HEK293 (cell line): ENCODE measurements around the gene WNK3.

Experiments
- EGR2 ChIP-seq: fragments of 450-650 bp; formaldehyde crosslinking; IDR thresholded peaks from 2 replicates; pipeline ENCODE4 v1.5.1; 2016; ENCODE audit warnings: low read depth, missing biosample characterization, missing genetic modification characterization
- GFI1B ChIP-seq: fragments of 450-650 bp; formaldehyde crosslinking; IDR thresholded peaks from 2 replicates; pipeline ENCODE4 v1.5.1; 2016; ENCODE audit warnings: missing biosample characterization, missing genetic modification characterization
- GLIS1 ChIP-seq: fragments of 450-650 bp; formaldehyde crosslinking; IDR thresholded peaks from 2 replicates; pipeline ENCODE4 v1.5.1; 2016; ENCODE audit warnings: missing biosample characterization, missing genetic modification characterization
- KLF16 ChIP-seq: fragments of 450-650 bp; formaldehyde crosslinking; IDR thresholded peaks from 2 replicates; pipeline ENCODE4 v1.5.1; 2017; ENCODE audit warnings: missing biosample characterization, missing genetic modification characterization
- KLF9 ChIP-seq: fragments of 450-650 bp; formaldehyde crosslinking; IDR thresholded peaks from 2 replicates; pipeline ENCODE4 v1.5.1; 2016; ENCODE audit warnings: missing biosample characterization, missing genetic modification characterization, low read depth
- OSR2 ChIP-seq: fragments of 450-650 bp; formaldehyde crosslinking; IDR thresholded peaks from 2 replicates; pipeline ENCODE4 v1.5.1; 2016; ENCODE audit warnings: missing biosample characterization, missing genetic modification characterization
- PATZ1 ChIP-seq: fragments of 450-650 bp; formaldehyde crosslinking; IDR thresholded peaks from 2 replicates; pipeline ENCODE4 v1.5.1; 2016; ENCODE audit warnings: missing biosample characterization, missing genetic modification characterization
- PBX3 ChIP-seq: sonication (generic); formaldehyde crosslinking; IDR thresholded peaks from 2 replicates; pipeline ENCODE4 v1.8.1; 2022; ENCODE audit warnings: mild to moderate bottlenecking, moderate library complexity, missing genetic modification reagents
- PRDM10 ChIP-seq: fragments of 450-650 bp; formaldehyde crosslinking; IDR thresholded peaks from 2 replicates; pipeline ENCODE4 v1.5.1; 2016; ENCODE audit warnings: missing biosample characterization, missing genetic modification characterization
- SCRT2 ChIP-seq: fragments of 450-650 bp; formaldehyde crosslinking; IDR thresholded peaks from 2 replicates; pipeline ENCODE4 v1.5.1; 2016; ENCODE audit warnings: missing biosample characterization, missing genetic modification characterization
- SP2 ChIP-seq: fragments of 450-650 bp; formaldehyde crosslinking; IDR thresholded peaks from 2 replicates; pipeline ENCODE4 v1.5.1; 2016; ENCODE audit warnings: missing biosample characterization, missing genetic modification characterization
- SP3 ChIP-seq: fragments of 450-650 bp; formaldehyde crosslinking; IDR thresholded peaks from 2 replicates; pipeline ENCODE4 v1.5.1; 2016; ENCODE audit warnings: missing biosample characterization, missing genetic modification characterization
- SP7 ChIP-seq: fragments of 450-650 bp; formaldehyde crosslinking; IDR thresholded peaks from 2 replicates; pipeline ENCODE4 v1.5.1; 2016; ENCODE audit warnings: missing biosample characterization, missing genetic modification characterization
- WT1 ChIP-seq: fragments of 450-650 bp; formaldehyde crosslinking; IDR thresholded peaks from 2 replicates; pipeline ENCODE4 v1.5.1; 2016; ENCODE audit warnings: missing biosample characterization, missing genetic modification characterization
- ZEB2 ChIP-seq: fragments of 450-650 bp; formaldehyde crosslinking; IDR thresholded peaks from 2 replicates; pipeline ENCODE4 v1.5.1; 2016; ENCODE audit warnings: missing biosample characterization, missing genetic modification characterization
- ZFP37 ChIP-seq: fragments of 450-650 bp; formaldehyde crosslinking; IDR thresholded peaks from 2 replicates; pipeline ENCODE4 v1.5.1; 2016; ENCODE audit warnings: missing biosample characterization, missing genetic modification characterization
- ZNF114 ChIP-seq: fragments of 450-650 bp; formaldehyde crosslinking; IDR thresholded peaks from 2 replicates; pipeline ENCODE4 v1.5.0; 2017; ENCODE audit warnings: missing biosample characterization, missing genetic modification characterization
- ZNF132 ChIP-seq: fragments of 450-650 bp; formaldehyde crosslinking; IDR thresholded peaks from 2 replicates; pipeline ENCODE4 v1.5.1; 2017; ENCODE audit warnings: missing biosample characterization, missing genetic modification characterization, borderline replicate concordance
- ZNF2 ChIP-seq: fragments of 450-650 bp; formaldehyde crosslinking; IDR thresholded peaks from 2 replicates; pipeline ENCODE4 v1.5.1; 2016; ENCODE audit warnings: missing biosample characterization, missing genetic modification characterization
- ZNF341 ChIP-seq: fragments of 450-650 bp; formaldehyde crosslinking; IDR thresholded peaks from 2 replicates; pipeline ENCODE4; 2016; ENCODE audit warnings: low read depth, missing biosample characterization, missing genetic modification characterization
- ZNF354C ChIP-seq: fragments of 450-650 bp; formaldehyde crosslinking; IDR thresholded peaks from 2 replicates; pipeline ENCODE4 v1.5.1; 2016; ENCODE audit warnings: missing biosample characterization, missing genetic modification characterization, low read depth, borderline replicate concordance
- ZNF544 ChIP-seq: fragments of 450-650 bp; formaldehyde crosslinking; IDR thresholded peaks from 2 replicates; pipeline ENCODE4 v1.5.0; 2017; ENCODE audit warnings: missing biosample characterization, missing genetic modification characterization
- ZNF561 ChIP-seq: fragments of 450-650 bp; IDR thresholded peaks from 2 replicates; pipeline ENCODE4 v1.5.1; 2018; ENCODE audit warnings: missing biosample characterization, missing genetic modification characterization, borderline replicate concordance
- ZNF580 ChIP-seq: fragments of 450-650 bp; formaldehyde crosslinking; IDR thresholded peaks from 2 replicates; pipeline ENCODE4 v1.5.1; 2016; ENCODE audit warnings: missing biosample characterization, missing genetic modification characterization
- ZNF624 ChIP-seq: fragments of 450-650 bp; formaldehyde crosslinking; IDR thresholded peaks from 2 replicates; pipeline ENCODE4 v1.5.1; 2017; ENCODE audit warnings: missing biosample characterization, missing genetic modification characterization
- ZNF639 ChIP-seq: fragments of 450-650 bp; formaldehyde crosslinking; IDR thresholded peaks from 2 replicates; pipeline ENCODE4 v1.5.1; 2016; ENCODE audit warnings: missing biosample characterization, missing genetic modification characterization
- ZNF645 ChIP-seq: fragments of 450-650 bp; formaldehyde crosslinking; IDR thresholded peaks from 2 replicates; pipeline ENCODE4; 2016; ENCODE audit warnings: missing biosample characterization, missing genetic modification characterization
- ZNF776 ChIP-seq: fragments of 450-650 bp; formaldehyde crosslinking; IDR thresholded peaks from 2 replicates; pipeline ENCODE4 v1.5.0; 2017; ENCODE audit warnings: missing biosample characterization, missing genetic modification characterization, borderline replicate concordance
- ZSCAN30 ChIP-seq: fragments of 450-650 bp; IDR thresholded peaks from 2 replicates; pipeline ENCODE4 v1.5.1; 2018; ENCODE audit warnings: missing biosample characterization, mild to moderate bottlenecking, missing genetic modification characterization, moderate library complexity

Gene WNK3

GRCh38 chrX:54182194-54182863 lies 175.5 kb downstream of the WNK3 start (continued):
- TF ChIP-seq ZSCAN30 (tag by site-specific recombination) (peak; percentile 49; the same call in 1 of the 2 replicates), KLF9 (tag by site-specific recombination) (peak; percentile 26; the same call in 1 of the 2 replicates), ZNF639 (0 out of 2 replicates have a peak, but pooled peaks have one; percentile 18), GLIS1 (tag by site-specific recombination) (peak; percentile 33), ZFP37 (no peak; the same call in 1 of the 2 replicates), ZNF132 (tag by site-specific recombination) (no peak), ZNF645 (tag by site-specific recombination) (0 out of 2 replicates have a peak, but pooled peaks have one; percentile 40), PBX3 (CRISPR knock-in tag) (0 out of 2 replicates have a peak, but pooled peaks have one; percentile 15), ZNF544 (tag by site-specific recombination) (no peak), SCRT2 (tag by site-specific recombination) (no peak), ZNF341 (peak; percentile 42; the same call in 1 of the 2 replicates), SP7 (tag by site-specific recombination) (0 out of 2 replicates have a peak, but pooled peaks have one; percentile 26), OSR2 (no peak), ZNF114 (no peak), ZNF354C (tag by site-specific recombination) (no peak), ZEB2 (tag by site-specific recombination) (peak; percentile 62), KLF16 (peak; percentile 49), ZNF2 (tag by site-specific recombination) (peak; percentile 23; the same call in 1 of the 2 replicates), PATZ1 (tag by site-specific recombination) (peak; percentile 92), SP3 (peak; percentile 91), ZNF776 (tag by site-specific recombination) (no peak), ZNF561 (tag by site-specific recombination) (peak; percentile 73), PRDM10 (tag by site-specific recombination) (peak; percentile 84), GFI1B (tag by site-specific recombination) (no peak), ZNF624 (no peak), EGR2 (peak; percentile 97), SP2 (tag by site-specific recombination) (peak; percentile 91), ZNF580 (tag by site-specific recombination) (peak; percentile 99), WT1 (tag by site-specific recombination) (peak; percentile 30; the same call in 1 of the 2 replicates)
